ENCODE measurements around the gene PLEKHB1.

DNA sequence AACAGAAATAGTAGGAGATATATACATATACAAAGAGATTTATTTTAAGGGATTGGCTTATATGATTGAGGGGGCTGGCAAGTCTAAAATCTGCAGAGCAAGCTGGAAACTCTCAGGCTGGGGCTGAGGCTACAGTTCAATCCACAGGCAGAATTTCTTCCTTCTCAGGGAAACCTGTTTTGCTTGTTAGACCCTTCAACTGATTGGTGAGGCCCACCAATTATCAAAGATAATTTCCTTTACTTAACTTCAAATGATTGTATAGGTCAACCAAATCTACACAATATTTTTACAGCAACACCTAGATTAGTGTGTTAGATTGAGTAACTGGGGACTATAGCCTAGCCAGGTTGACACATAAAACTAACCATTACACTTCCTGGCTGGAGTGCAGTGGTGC lies 4.7 kb upstream of the PLEKHB1 start:
- TF ChIP-seq, protein P1, sequence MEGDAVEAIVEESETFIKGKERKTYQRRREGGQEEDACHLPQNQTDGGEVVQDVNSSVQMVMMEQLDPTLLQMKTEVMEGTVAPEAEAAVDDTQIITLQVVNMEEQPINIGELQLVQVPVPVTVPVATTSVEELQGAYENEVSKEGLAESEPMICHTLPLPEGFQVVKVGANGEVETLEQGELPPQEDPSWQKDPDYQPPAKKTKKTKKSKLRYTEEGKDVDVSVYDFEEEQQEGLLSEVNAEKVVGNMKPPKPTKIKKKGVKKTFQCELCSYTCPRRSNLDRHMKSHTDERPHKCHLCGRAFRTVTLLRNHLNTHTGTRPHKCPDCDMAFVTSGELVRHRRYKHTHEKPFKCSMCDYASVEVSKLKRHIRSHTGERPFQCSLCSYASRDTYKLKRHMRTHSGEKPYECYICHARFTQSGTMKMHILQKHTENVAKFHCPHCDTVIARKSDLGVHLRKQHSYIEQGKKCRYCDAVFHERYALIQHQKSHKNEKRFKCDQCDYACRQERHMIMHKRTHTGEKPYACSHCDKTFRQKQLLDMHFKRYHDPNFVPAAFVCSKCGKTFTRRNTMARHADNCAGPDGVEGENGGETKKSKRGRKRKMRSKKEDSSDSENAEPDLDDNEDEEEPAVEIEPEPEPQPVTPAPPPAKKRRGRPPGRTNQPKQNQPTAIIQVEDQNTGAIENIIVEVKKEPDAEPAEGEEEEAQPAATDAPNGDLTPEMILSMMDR (IDR thresholded peaks at IDR 0.05; ENCODE audit: low read depth, low read length): no peak
- no peak for TF ChIP-seq EZH2phosphoT487 (IDR thresholded peaks at IDR 0.05; ENCODE audit: low read depth)
